Ovary (tissue), 3 donors: ENCODE results near the gene GDPD2.

Source experiments
- POLR2A ChIP-seq: fragments of 450-650 bp; IDR thresholded peaks from one replicate; pipeline ENCODE4 v1.6.1; 2017; ENCODE audit warnings: antibody characterized with exemption, mild to moderate bottlenecking, moderate library complexity
- TF ChIP-seq, protein P1 (sequence below), 3 donors: fragments of 450-650 bp in 2 of 3; fragments of 200-600 bp in 1 of 3; IDR thresholded peaks; one replicate each; pipeline versions ENCODE4 v1.5.1 to v1.8.0; 2016 to 2022; ENCODE audit warnings: antibody characterized with exemption in 3 of 3, mild to moderate bottlenecking in 1 of 3
- donor health status: DM: no; HTN: no; CAD: no.

DNA sequence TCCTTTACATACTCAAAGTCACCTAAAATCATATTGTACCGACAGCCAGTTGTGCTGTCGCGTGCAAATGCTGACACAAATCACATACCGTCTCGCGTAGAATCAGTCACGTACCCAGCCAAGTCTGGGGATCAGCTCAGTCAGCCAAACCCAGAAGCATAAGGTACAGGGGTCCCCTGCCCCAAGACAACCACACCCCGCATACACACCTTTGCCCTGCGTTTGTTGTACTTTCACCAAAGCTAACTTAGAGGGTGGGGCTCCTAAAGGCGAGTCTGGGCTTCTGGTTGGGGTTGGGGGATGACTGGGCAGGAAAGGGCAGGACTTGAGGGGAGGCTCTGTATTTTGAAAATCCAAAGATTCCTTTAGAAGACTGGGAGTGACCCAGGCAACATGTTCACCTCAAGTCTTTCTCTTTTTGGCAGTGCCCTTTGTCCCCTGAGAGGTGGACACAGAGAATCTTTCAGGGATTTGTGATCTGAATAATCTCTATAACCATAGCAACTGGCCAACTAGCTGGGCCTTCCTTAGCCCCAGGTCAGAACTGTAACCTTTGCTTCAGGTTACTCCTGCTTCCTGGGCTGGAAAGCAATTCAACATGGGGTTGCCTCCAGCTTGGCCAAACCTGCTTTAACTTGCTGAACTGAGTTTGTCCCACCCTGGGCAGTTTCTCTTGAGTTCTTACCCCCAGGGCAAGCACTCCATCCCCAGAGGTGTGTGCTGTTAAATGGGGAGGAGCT is 992 bp downstream of the GDPD2 start:
- TF ChIP-seq, protein P1, sequence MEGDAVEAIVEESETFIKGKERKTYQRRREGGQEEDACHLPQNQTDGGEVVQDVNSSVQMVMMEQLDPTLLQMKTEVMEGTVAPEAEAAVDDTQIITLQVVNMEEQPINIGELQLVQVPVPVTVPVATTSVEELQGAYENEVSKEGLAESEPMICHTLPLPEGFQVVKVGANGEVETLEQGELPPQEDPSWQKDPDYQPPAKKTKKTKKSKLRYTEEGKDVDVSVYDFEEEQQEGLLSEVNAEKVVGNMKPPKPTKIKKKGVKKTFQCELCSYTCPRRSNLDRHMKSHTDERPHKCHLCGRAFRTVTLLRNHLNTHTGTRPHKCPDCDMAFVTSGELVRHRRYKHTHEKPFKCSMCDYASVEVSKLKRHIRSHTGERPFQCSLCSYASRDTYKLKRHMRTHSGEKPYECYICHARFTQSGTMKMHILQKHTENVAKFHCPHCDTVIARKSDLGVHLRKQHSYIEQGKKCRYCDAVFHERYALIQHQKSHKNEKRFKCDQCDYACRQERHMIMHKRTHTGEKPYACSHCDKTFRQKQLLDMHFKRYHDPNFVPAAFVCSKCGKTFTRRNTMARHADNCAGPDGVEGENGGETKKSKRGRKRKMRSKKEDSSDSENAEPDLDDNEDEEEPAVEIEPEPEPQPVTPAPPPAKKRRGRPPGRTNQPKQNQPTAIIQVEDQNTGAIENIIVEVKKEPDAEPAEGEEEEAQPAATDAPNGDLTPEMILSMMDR (IDR thresholded peaks at IDR 0.05) = no peak
- TF ChIP-seq POLR2A = no peak
